Endothelial cell of umbilical vein (primary cell): ENCODE results near the gene TMEM82. TPM values are rescaled to one million over a fixed set of nuclear protein-coding genes. Genes with fewer than 3 reads are reported as not detected.

Experiments
- BruUV-seq: library from RNA; stranded (reverse); fragments of 400-500 nt; replicated peaks from 2 replicates; lab custom pipeline; 2021; lab: Mats Ljungman, UMichigan
- CTCF ChIA-PET: fragments of 300-600, 350-600 bp; sonication (Branson Sonifier 250); formaldehyde crosslinking; loops from one replicate; lab custom pipeline; 2021; ENCODE audit warnings: antibody characterized with exemption, inconsistent platforms; lab: Charles Lee
- POLR2A ChIA-PET: fragments of 300-600, 350-600 bp; sonication (Branson Sonifier 250); formaldehyde crosslinking; loops from one replicate; lab custom pipeline; 2021; ENCODE audit warnings: antibody characterized with exemption, inconsistent platforms; lab: Charles Lee
- DNase-seq: peaks from one replicate; pipeline ENCODE4 v3.0.0-alpha.2; 2011; ENCODE audit warnings: low read depth, low spot score
- FAIRE-seq: peaks from 2 replicates; lab custom pipeline; 2011; peaks lifted over from hg19 to GRCh38; lab: Jason Lieb, UNC
- H2AFZ ChIP-seq: 2 replicates; pipeline ENCODE4 v1.6.0; 2012; ENCODE audit warnings: low read depth, low read length, control low read depth, inconsistent platforms
- H3K27ac ChIP-seq: 2 replicates; pipeline ENCODE4 v1.5.1; 2011; ENCODE audit warnings: low read depth, mild to moderate bottlenecking, control low read depth, low read length, moderate library complexity; ENCODE audit not compliant: insufficient read depth
- H3K27me3 ChIP-seq, 2 experiments: 2 replicates each; pipeline versions ENCODE4 v1.6.0 to v1.6.1; 2011; ENCODE audit warnings: low read length in 2 of 2, mixed read lengths in 1 of 2; ENCODE audit not compliant: control insufficient read depth in 2 of 2, insufficient read depth in 2 of 2
- H3K36me3 ChIP-seq, 2 experiments: 2 replicates in 1 of 2; 3 replicates in 1 of 2; pipeline ENCODE4 v1.5.1; 2011; ENCODE audit warnings: low read length in 2 of 2, mild to moderate bottlenecking in 1 of 2, moderate library complexity in 1 of 2; ENCODE audit not compliant: control insufficient read depth in 2 of 2, insufficient read depth in 2 of 2; ENCODE audit errors: extremely low read depth in 1 of 2
- H3K4me1 ChIP-seq: 3 replicates; pipeline ENCODE4 v1.5.1; 2011; ENCODE audit warnings: mild to moderate bottlenecking, low read length; ENCODE audit not compliant: control insufficient read depth, insufficient read depth; ENCODE audit errors: extremely low read depth
- H3K4me2 ChIP-seq: 2 replicates; pipeline ENCODE4 v1.6.1; 2011; ENCODE audit warnings: low read length, control low read depth, mixed read lengths; ENCODE audit not compliant: insufficient read depth
- H3K4me3 ChIP-seq, 3 experiments: fragments of 200-600 bp in 1 of 3; sonication (generic), shearing (Covaris generic) in 1 of 3; replicated peaks in 1 of 3; 2 replicates each; pipeline ENCODE4 v1.5.1; 2011 to 2016; ENCODE audit warnings: control low read depth in 3 of 3, low read length in 3 of 3, mild to moderate bottlenecking in 2 of 3, inconsistent platforms in 1 of 3, low read depth in 1 of 3, moderate library complexity in 1 of 3; ENCODE audit not compliant: insufficient read depth in 1 of 3
- H3K79me2 ChIP-seq: 2 replicates; pipeline ENCODE4 v1.6.0; 2012; ENCODE audit warnings: low read length, inconsistent platforms; ENCODE audit not compliant: control insufficient read depth, insufficient read depth
- H3K9ac ChIP-seq: replicated peaks from 2 replicates; pipeline ENCODE3; 2011; ENCODE audit warnings: low read length, control low read depth; ENCODE audit not compliant: insufficient read depth; ENCODE audit errors: extremely low read depth
- H3K9me1 ChIP-seq: replicated peaks from 3 replicates; pipeline ENCODE4 v1.6.0; 2011; ENCODE audit warnings: mild to moderate bottlenecking, low read length; ENCODE audit not compliant: control insufficient read depth, insufficient read depth; ENCODE audit errors: extremely low read depth
- H3K9me3 ChIP-seq: replicated peaks from 2 replicates; pipeline ENCODE4 v1.5.1; 2012; ENCODE audit warnings: low read length, inconsistent platforms; ENCODE audit not compliant: control insufficient read depth, insufficient read depth
- H4K20me1 ChIP-seq: replicated peaks from 2 replicates; pipeline ENCODE3; 2011; ENCODE audit warnings: mild to moderate bottlenecking, low read length; ENCODE audit not compliant: control insufficient read depth, insufficient read depth; ENCODE audit errors: extremely low read depth
- EZH2 ChIP-seq: IDR thresholded peaks from 2 replicates; pipeline ENCODE4 v1.6.1; 2012; ENCODE audit warnings: borderline replicate concordance, low read depth, mild to moderate bottlenecking, moderate library complexity, low read length, inconsistent platforms; ENCODE audit not compliant: severe bottlenecking
- FOS ChIP-seq: IDR thresholded peaks from 2 replicates; pipeline ENCODE4 v1.6.1; 2011; ENCODE audit warnings: mild to moderate bottlenecking, low read length, moderate library complexity, borderline replicate concordance; ENCODE audit not compliant: insufficient read depth
- GATA2 ChIP-seq: IDR thresholded peaks from 2 replicates; pipeline ENCODE4 v1.7.0; 2011; ENCODE audit warnings: low read depth, mild to moderate bottlenecking, moderate library complexity, mixed read lengths, low read length; ENCODE audit not compliant: insufficient read length, insufficient read depth
- JUN ChIP-seq: IDR thresholded peaks from 2 replicates; pipeline ENCODE4 v1.6.1; 2011; ENCODE audit warnings: borderline replicate concordance, low read depth; ENCODE audit not compliant: insufficient read length, insufficient read depth
- MYC ChIP-seq: IDR thresholded peaks from one replicate; pipeline ENCODE4 v1.6.1; 2011; ENCODE audit warnings: mild to moderate bottlenecking, low read depth, low read length
- POLR2A ChIP-seq: IDR thresholded peaks from 2 replicates; pipeline ENCODE4 v1.6.1; 2012; ENCODE audit warnings: low read depth, mild to moderate bottlenecking, control low read depth, low read length
- POLR2AphosphoS5 ChIP-seq: IDR thresholded peaks from 2 replicates; pipeline ENCODE4 v1.6.1; 2012; ENCODE audit warnings: low read depth, mild to moderate bottlenecking, control low read depth, low read length, moderate library complexity; ENCODE audit not compliant: insufficient read depth
- dilution Hi-C: fragments of 300-500 bp; cut with MboI; formaldehyde crosslinking; loops from one replicate; pipeline ENCODE4 v1.15.0; 2019; ENCODE audit warnings: low sequenced_read_pairs; ENCODE audit not compliant: extremely low pct_ligation_motif_present
- intact Hi-C: fragments of 100-400 bp; cut with micrococcal nuclease; formaldehyde crosslinking; loops from one replicate; pipeline ENCODE4 v1.10.0; 2022
- polyA plus RNA-seq, 4 experiments: library from polyadenylated mRNA; depleted of rRNA in 3 of 4; stranded (reverse) in 3 of 4; unstranded in 1 of 4; fragments of >200 nt; gene quantifications; 2 replicates each; pipeline versions ENCODE4 v1.2.1 to v1.2.3, GENCODE V29; 2011 to 2012; ENCODE audit warnings: missing spikeins in 1 of 4
- total RNA-seq: library from RNA; stranded (reverse); gene quantifications from 2 replicates; pipeline ENCODE4 v1.2.3, GENCODE V29; 2021
- TF ChIP-seq, protein P1 (sequence below): IDR thresholded peaks from 2 replicates; pipeline ENCODE4 v1.6.1; 2011; ENCODE audit not compliant: insufficient read depth, insufficient read length
- TF ChIP-seq, protein P2 (sequence below), 2 donors: IDR thresholded peaks; 1 replicate in 1 of 2; 2 replicates in 1 of 2; pipeline ENCODE4 v1.5.1; 2011; ENCODE audit warnings: low read length in 2 of 2, mild to moderate bottlenecking in 2 of 2, moderate library complexity in 2 of 2, control low read depth in 1 of 2, inconsistent platforms in 1 of 2, low read depth in 1 of 2; ENCODE audit not compliant: insufficient read depth in 1 of 2; ENCODE audit errors: extremely low read depth in 1 of 2

TMEM82 gene
- total and polyA plus RNA-seq, 2 donors (not counting 3 experiments of a cell fraction or from before 2014, with no cell fraction given): not detected

DNA sequence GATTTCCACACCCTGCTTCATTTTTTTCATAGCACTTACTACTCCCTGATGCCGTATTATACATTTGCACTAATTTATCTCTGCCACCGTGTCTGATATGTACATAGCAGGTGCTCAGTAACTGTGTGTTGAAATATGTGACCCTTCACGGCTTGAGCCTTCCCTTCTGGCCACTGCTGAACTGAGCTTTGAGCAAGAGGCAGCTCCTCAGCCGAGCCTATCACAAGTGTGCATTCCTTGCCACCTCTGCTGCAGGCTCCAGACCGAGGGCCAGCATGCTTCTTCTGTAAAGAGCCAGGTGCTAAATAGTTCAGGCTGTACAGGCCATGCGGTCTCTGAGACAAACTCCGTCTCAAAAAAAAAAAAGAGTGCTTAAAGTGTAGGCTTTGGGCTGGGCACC, 35.5 kb upstream of the TMEM82 start:
- H3K4me3 ChIP-seq: no peak overlapping the region
- H3K4me2 ChIP-seq: no peak overlapping the region
- H3K27ac ChIP-seq: no peak overlapping the region
- FAIRE-seq (no peak), DNase-seq (no peak)
- H3K27me3 ChIP-seq: no peaks in the 10 kb centered on the region
- TF ChIP-seq, protein P1, sequence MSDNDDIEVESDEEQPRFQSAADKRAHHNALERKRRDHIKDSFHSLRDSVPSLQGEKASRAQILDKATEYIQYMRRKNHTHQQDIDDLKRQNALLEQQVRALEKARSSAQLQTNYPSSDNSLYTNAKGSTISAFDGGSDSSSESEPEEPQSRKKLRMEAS: no peak
- no peak for TF ChIP-seq POLR2AphosphoS5
- TF ChIP-seq POLR2A: no peak
- TF ChIP-seq GATA2: no peak
- TF ChIP-seq, protein P2, sequence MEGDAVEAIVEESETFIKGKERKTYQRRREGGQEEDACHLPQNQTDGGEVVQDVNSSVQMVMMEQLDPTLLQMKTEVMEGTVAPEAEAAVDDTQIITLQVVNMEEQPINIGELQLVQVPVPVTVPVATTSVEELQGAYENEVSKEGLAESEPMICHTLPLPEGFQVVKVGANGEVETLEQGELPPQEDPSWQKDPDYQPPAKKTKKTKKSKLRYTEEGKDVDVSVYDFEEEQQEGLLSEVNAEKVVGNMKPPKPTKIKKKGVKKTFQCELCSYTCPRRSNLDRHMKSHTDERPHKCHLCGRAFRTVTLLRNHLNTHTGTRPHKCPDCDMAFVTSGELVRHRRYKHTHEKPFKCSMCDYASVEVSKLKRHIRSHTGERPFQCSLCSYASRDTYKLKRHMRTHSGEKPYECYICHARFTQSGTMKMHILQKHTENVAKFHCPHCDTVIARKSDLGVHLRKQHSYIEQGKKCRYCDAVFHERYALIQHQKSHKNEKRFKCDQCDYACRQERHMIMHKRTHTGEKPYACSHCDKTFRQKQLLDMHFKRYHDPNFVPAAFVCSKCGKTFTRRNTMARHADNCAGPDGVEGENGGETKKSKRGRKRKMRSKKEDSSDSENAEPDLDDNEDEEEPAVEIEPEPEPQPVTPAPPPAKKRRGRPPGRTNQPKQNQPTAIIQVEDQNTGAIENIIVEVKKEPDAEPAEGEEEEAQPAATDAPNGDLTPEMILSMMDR (IDR thresholded peaks at IDR 0.05; ENCODE audit: extremely low read depth in 1 of 2, insufficient read depth in 1 of 2, low read depth in 1 of 2, low read length in 2 of 2): no peak
- TF ChIP-seq JUN: no peak
- no peak for TF ChIP-seq FOS
- TF ChIP-seq EZH2: no peak
- no peak for TF ChIP-seq MYC
- ChIA-PET CTCF (no interaction called here), POLR2A (no interaction called here)
- H3K36me3 ChIP-seq: peaks cover 0 to 4% of the 10 kb centered on the region in 2 experiments
- H3K4me1 ChIP-seq: no peaks in the 10 kb centered on the region
- intact Hi-C loops: no loop called here
- H3K79me2 ChIP-seq: peaks cover 30% of the 10 kb centered on the region
- no peaks in the 10 kb centered on the region for H4K20me1 ChIP-seq
- dilution Hi-C loops: no loop called here
- H3K9ac ChIP-seq: no peak overlapping the region
- H2AFZ ChIP-seq: no peak overlapping the region
- no peaks in the 10 kb centered on the region for H3K9me3 ChIP-seq
- no peaks in the 10 kb centered on the region for H3K9me1 ChIP-seq
- no TSS peak for BruUV-seq
